Measurements from ENCODE around the gene CHP1.
"Not testable (repeated sequence)": the region's sequence is repeated elsewhere in the genome, so short reads cannot be mapped to it uniquely, and the experiment has no call there.

CHP1 gene

GRCh38 chr15:41288464-41288863, 57.4 kb downstream of the CHP1 start:
- POLR2A ChIA-PET (ENCODE audit: low non-redundant PET) = no interaction called here
- CTCF ChIA-PET = interaction anchor here (0.6 kb wide), 1 partner anchor 31 kb away, joined by 3 read pairs; no protein-coding TSS in a partner anchor
- H3K27ac ChIP-seq = no peak overlapping the region
- no peak for DNase-seq (ENCODE audit: low spot score)
- no peak for TF ChIP-seq CTCF (conservative IDR thresholded peaks at IDR 0.05; ENCODE audit: low read depth)

GRCh38 chr15:41289953-41290352, 58.9 kb downstream of the CHP1 start:
- POLR2A ChIA-PET (ENCODE audit: low non-redundant PET) = no interaction called here
- CTCF ChIA-PET = no interaction called here

GRCh38 chr15:41291065-41291631, 60.1 kb downstream of the CHP1 start:
- H3K27ac ChIP-seq = peak overlapping the region; percentile 40
- DNase-seq (ENCODE audit: low spot score) = no peak
- no peak for TF ChIP-seq CTCF (conservative IDR thresholded peaks at IDR 0.05; ENCODE audit: low read depth)
- ChIA-PET CTCF (no interaction called here), POLR2A (ENCODE audit: low non-redundant PET) (no interaction called here)

More at GRCh38 chr15:41289953-41290352, 58.9 kb downstream of the CHP1 start:
- no peak for TF ChIP-seq CTCF (conservative IDR thresholded peaks at IDR 0.05; ENCODE audit: low read depth)
- H3K27ac ChIP-seq = 0 out of 2 replicates have a peak overlapping the region, but pooled peaks have one; percentile 21
- DNase-seq (ENCODE audit: low spot score) = no peak

- ChIA-PET POLR2A (ENCODE audit: low non-redundant PET) (no interaction called here), CTCF (interaction anchor here (0.6 kb wide), 1 partner anchor 32 kb away, joined by 10 read pairs; no protein-coding TSS in a partner anchor)
- H3K27ac ChIP-seq = peak overlapping the region; percentile 40; the same call in 1 of the 2 replicates
- DNase-seq (ENCODE audit: low spot score) = no peak
- no peak for TF ChIP-seq CTCF (conservative IDR thresholded peaks at IDR 0.05; ENCODE audit: low read depth)
These were observed 61.5 kb downstream of the CHP1 start for GRCh38 chr15:41292521-41292920.

GRCh38 chr15:41301139-41301538, 70.1 kb downstream of the CHP1 start:
- CTCF ChIA-PET = interaction anchor here (1.0 kb wide), 1 partner anchor 30 kb away, joined by 3 read pairs; no protein-coding TSS in a partner anchor
- DNase-seq (ENCODE audit: low spot score); H3K27ac ChIP-seq; POLR2A ChIA-PET (ENCODE audit: low non-redundant PET): not testable (repeated sequence)

- CTCF ChIA-PET = interaction anchor here (1.0 kb wide), 1 partner anchor 30 kb away, joined by 3 read pairs; no protein-coding TSS in a partner anchor
- H3K27ac ChIP-seq = no peak overlapping the region
- DNase-seq (ENCODE audit: low spot score) = no peak
- POLR2A ChIA-PET (ENCODE audit: low non-redundant PET) = no interaction called here
- TF ChIP-seq CTCF (conservative IDR thresholded peaks at IDR 0.05; ENCODE audit: low read depth) = no peak
These were observed 70.5 kb downstream of the CHP1 start for GRCh38 chr15:41301587-41301986.

- ChIA-PET CTCF (no interaction called here), POLR2A (ENCODE audit: low non-redundant PET) (interaction anchor here (0.6 kb wide), 1 partner anchor 58 kb away, joined by 3 read pairs; no protein-coding TSS in a partner anchor)
- DNase-seq (ENCODE audit: low spot score) = no peak
- no peak for TF ChIP-seq CTCF (conservative IDR thresholded peaks at IDR 0.05; ENCODE audit: low read depth)
- H3K27ac ChIP-seq = no peak overlapping the region
These were observed 73.2 kb downstream of the CHP1 start for GRCh38 chr15:41304149-41304770.
